DND-41 (cell line): ENCODE data around the gene C14orf180.

ENCODE experiments used
- CTCF ChIP-seq: IDR thresholded peaks from 2 replicates; pipeline ENCODE4 v1.5.1; 2012; ENCODE audit warnings: borderline replicate concordance, low read length, moderate library complexity, mild to moderate bottlenecking; ENCODE audit not compliant: poor library complexity, severe bottlenecking; ENCODE audit errors: extremely low read depth
- EZH2 ChIP-seq: IDR thresholded peaks from 3 replicates; pipeline ENCODE4 v1.6.1; 2012; ENCODE audit warnings: borderline replicate concordance, low read depth, mild to moderate bottlenecking, moderate library complexity, low read length, inconsistent platforms; ENCODE audit not compliant: severe bottlenecking

GRCh38 chr14:104591031-104591430, 11.5 kb downstream of the C14orf180 start:
- TF ChIP-seq CTCF: no peak
- TF ChIP-seq EZH2: no peak
